HG03378 (cell line): ENCODE measurements around the gene GRIK2.
"Not testable (repeated sequence)": the region's sequence is repeated elsewhere in the genome, so short reads cannot be mapped to it uniquely, and the experiment has no call there.

Experiments
- ATAC-seq: cut with Tn5 transposase; IDR thresholded peaks from one replicate; pipeline ENCODE4 v1.9.1; 2021; ENCODE audit warnings: mild to moderate bottlenecking, moderate library complexity; ENCODE audit not compliant: unreplicated experiment

GRIK2 gene

GRCh38 chr6:101980924-101981323 is 587.4 kb downstream of the GRIK2 start:
- ATAC-seq, result no peak

GRCh38 chr6:101986476-101986875 is 593.0 kb downstream of the GRIK2 start:
- ATAC-seq, result no peak

- no peak for ATAC-seq
Observed at GRCh38 chr6:101992286-101992685, 598.8 kb downstream of the GRIK2 start.

- ATAC-seq, result no peak
Observed at GRCh38 chr6:101994521-101994920, 601.0 kb downstream of the GRIK2 start.

GRCh38 chr6:102015431-102015830 is 621.9 kb downstream of the GRIK2 start:
- no peak for ATAC-seq

GRCh38 chr6:102022281-102022680 is 628.8 kb downstream of the GRIK2 start:
- no peak for ATAC-seq

- no peak for ATAC-seq
Observed at GRCh38 chr6:102022803-102023202, 629.3 kb downstream of the GRIK2 start.

- no peak for ATAC-seq
Observed at GRCh38 chr6:102023977-102024657, 630.6 kb downstream of the GRIK2 start.

- ATAC-seq, result no peak
Observed at GRCh38 chr6:102026649-102027048, 633.1 kb downstream of the GRIK2 start.

- ATAC-seq, result no peak
Observed at GRCh38 chr6:102028176-102028575, 634.7 kb downstream of the GRIK2 start.

- no peak for ATAC-seq
Observed at GRCh38 chr6:102038964-102039363, 645.5 kb downstream of the GRIK2 start.

GRCh38 chr6:102039441-102039840 is 645.9 kb downstream of the GRIK2 start:
- no peak for ATAC-seq

- no peak for ATAC-seq
Observed at GRCh38 chr6:102051001-102051400, 657.5 kb downstream of the GRIK2 start.

- no peak for ATAC-seq
Observed at GRCh38 chr6:102051720-102052119, 658.2 kb downstream of the GRIK2 start.

GRCh38 chr6:102064142-102064541 is 670.6 kb downstream of the GRIK2 start:
- ATAC-seq, result no peak

GRCh38 chr6:102066301-102066700 is 672.8 kb downstream of the GRIK2 start:
- no peak for ATAC-seq

- ATAC-seq, result no peak
Observed at GRCh38 chr6:102068349-102068929, 674.9 kb downstream of the GRIK2 start.

- no peak for ATAC-seq
Observed at GRCh38 chr6:102075539-102075938, 682.0 kb downstream of the GRIK2 start.

GRCh38 chr6:102085257-102085656 is 691.7 kb downstream of the GRIK2 start:
- ATAC-seq, result no peak

- ATAC-seq, result not testable (repeated sequence)
Observed at GRCh38 chr6:102088160-102088559, 694.7 kb downstream of the GRIK2 start.

- no peak for ATAC-seq
Observed at GRCh38 chr6:102114402-102114801, 720.9 kb downstream of the GRIK2 start.

GRCh38 chr6:102115911-102116310 is 722.4 kb downstream of the GRIK2 start:
- no peak for ATAC-seq

- ATAC-seq, result no peak
Observed at GRCh38 chr6:102118034-102118433, 724.5 kb downstream of the GRIK2 start.
